Cardiac fibroblast (primary cell): ENCODE measurements around the gene RBMS3.

Experiments
- DNase-seq, 2 donors: peaks; one replicate each; pipeline versions ENCODE4 v3.0.0 to v3.0.0-alpha.2; 2010; ENCODE audit warnings: low read depth in 2 of 2
- H3K4me3 ChIP-seq, 2 donors: replicated peaks in 1 of 2; 1 replicate in 1 of 2; 2 replicates in 1 of 2; pipeline ENCODE4 v1.5.1; 2011; ENCODE audit warnings: low read depth in 2 of 2, low read length in 2 of 2, mild to moderate bottlenecking in 2 of 2, moderate library complexity in 1 of 2
- TF ChIP-seq, protein P1 (sequence below): IDR thresholded peaks from one replicate; pipeline ENCODE4 v1.5.1; 2011; ENCODE audit warnings: low read depth, mild to moderate bottlenecking, low read length, inconsistent platforms

RBMS3 gene

DNA sequence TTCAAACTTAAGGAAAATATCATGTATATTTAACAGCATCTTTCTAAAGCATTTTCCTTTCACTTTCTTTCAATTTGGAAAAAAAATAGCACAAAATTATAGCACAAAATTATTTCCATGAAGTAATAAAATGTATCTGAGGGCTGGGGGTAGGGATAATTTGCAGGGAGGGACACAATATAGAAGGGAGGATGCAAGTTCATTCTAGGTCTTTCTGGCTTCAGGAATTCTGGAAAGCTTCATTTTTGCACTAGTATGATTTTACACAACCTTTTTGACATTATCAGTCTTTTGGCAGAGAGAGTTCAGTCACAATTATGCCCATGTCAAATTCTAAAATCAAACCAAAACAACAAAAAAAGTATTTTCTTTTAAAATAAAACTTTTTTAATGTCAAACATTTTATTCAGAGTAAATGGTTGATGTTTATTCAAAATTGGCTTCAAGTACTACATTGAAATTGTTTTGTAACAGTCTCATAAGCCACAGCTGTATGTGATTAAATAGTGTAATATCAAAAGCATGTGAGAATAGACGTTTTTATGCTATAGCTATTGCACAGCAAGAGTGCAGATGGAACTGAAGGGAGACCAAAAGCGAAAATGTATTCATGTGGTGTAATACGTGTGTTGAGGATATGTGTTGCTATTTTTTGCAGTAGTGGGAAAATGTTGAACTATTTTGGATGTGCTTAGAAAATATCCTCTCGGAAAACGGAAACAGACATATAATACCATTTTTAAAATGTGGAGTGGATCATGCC, 5.8 kb downstream of the RBMS3 start:
- peak overlapping the region in 1 of 2 donors; percentile 43 for H3K4me3 ChIP-seq
- TF ChIP-seq, protein P1, sequence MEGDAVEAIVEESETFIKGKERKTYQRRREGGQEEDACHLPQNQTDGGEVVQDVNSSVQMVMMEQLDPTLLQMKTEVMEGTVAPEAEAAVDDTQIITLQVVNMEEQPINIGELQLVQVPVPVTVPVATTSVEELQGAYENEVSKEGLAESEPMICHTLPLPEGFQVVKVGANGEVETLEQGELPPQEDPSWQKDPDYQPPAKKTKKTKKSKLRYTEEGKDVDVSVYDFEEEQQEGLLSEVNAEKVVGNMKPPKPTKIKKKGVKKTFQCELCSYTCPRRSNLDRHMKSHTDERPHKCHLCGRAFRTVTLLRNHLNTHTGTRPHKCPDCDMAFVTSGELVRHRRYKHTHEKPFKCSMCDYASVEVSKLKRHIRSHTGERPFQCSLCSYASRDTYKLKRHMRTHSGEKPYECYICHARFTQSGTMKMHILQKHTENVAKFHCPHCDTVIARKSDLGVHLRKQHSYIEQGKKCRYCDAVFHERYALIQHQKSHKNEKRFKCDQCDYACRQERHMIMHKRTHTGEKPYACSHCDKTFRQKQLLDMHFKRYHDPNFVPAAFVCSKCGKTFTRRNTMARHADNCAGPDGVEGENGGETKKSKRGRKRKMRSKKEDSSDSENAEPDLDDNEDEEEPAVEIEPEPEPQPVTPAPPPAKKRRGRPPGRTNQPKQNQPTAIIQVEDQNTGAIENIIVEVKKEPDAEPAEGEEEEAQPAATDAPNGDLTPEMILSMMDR = no peak
- peak; percentile 61 to 70 for DNase-seq

DNA sequence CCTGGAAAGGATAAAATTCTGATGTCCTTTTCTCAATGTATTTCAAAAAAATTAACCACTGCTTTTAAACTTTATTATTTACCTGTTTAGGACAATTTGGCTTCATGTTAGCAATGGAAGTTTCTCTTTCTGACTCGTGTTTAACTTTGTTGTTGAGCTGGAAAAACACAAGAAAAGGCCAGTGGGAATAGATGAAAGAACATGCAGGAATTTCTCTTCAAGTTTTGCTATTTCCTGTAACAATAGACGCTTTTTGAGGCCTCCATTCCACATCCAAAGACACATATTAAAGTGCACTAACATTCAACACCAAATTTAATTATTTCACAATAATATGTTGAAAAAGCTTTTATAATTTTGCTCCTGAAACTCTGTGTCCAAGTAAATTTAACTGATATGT, 9.7 kb downstream of the RBMS3 start:
- peak in 1 of 2 donors; percentile 36 for DNase-seq
- H3K4me3 ChIP-seq = no peak overlapping the region
- TF ChIP-seq, protein P1 = no peak

DNA sequence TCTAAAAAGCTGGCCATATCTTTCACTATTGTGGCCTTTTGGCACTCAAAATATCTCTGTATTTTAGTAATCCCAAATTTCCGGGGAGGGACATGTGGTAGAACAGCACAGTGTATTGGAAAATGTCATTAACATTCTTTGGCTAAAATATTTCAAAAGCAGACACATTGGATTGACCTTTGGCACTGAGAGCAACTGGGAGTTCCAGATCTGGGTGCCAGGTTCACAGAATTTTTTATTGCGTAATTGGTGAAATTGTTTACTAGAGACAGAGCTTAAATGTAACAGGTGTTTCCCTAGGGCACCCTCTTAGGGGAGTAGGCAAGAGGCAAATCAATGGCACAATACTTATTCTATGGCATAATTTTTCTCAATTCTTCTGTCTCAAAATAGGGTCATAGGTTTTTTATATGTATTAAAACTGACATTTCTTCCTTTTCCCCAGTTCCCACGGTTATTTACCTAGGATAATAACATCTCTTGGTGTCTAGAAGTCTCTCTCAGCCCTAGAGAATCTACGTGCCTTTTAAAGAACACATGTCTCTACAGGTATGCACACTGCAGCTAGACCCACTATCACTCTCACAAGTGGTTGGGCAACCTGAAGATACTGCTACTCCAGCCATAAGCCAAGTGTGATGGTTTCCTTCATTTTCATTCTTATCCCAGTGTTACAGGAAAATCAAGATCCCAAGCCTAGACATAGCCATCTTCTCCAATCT, 10.6 kb downstream of the RBMS3 start:
- DNase-seq = peak in 1 of 2 donors; percentile 29
- H3K4me3 ChIP-seq = no peak overlapping the region
- TF ChIP-seq, protein P1 = no peak

DNA sequence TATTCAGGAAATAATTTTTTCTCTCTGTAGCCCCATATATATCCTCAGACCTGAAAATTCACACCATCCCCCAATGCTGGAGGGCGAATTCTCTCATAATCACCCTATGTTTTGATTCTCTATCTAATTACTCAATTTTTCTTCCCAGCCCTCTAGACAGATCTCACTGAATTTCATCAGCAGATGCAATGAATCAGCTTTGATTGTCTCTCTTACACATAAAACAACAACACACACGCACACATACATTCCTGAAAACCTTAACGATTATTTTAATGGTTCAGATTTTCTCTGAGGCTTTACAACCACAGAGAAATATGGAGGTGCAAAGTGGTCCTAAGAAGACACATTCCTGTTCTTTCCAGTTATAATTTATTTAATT, 11.1 kb downstream of the RBMS3 start:
- no peak overlapping the region for H3K4me3 ChIP-seq
- TF ChIP-seq, protein P1 = no peak
- no peak for DNase-seq

DNA sequence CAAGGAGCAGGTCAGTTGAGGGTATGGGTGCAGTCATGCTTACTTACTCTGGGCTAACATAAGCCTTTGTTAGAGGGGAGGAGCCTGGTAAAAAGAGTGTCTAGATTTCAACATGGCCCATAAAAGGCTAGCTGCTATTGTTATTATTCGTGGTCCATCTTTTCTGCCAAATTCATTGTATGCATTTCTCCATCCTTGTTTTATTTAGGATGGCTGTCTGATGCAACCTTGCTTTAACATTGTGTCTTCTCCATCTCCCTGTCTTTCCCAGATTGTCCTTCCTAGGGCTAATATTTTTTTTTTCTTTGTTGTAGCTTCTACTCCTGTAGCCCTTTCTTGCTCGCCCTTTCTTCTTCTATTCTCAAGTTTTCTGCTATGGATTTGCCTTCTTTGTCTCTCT, 12.6 kb downstream of the RBMS3 start:
- H3K4me3 ChIP-seq = no peak overlapping the region
- no peak for DNase-seq

DNA sequence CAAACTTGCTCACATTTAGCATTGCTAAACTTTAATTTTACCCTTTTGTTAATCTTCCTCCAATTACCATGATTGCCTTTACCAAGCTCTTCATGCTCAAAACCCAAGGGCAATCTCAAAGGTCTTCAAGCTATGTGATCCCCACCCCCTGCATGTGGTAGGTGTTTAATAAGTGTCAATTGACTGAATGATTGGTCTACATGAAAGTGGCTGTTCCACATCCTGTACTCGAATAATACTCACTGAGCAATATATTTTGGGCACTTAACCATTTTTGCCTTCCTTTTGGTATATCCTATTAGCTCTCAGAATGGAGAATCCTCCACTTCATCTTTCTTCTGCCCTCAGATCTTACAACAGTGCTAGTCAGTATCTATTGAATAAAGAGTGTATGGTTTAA, 17.1 kb downstream of the RBMS3 start:
- no peak overlapping the region for H3K4me3 ChIP-seq
- DNase-seq = no peak
- TF ChIP-seq, protein P1 = no peak

More for the DNA sequence above, 12.6 kb downstream of the RBMS3 start:
- TF ChIP-seq, protein P1 = no peak
